HG02678 (cell line): ENCODE measurements around the gene LRRC42.
"Not testable (repeated sequence)": the region's sequence is repeated elsewhere in the genome, so short reads cannot be mapped to it uniquely, and the experiment has no call there.

Source experiments
- ATAC-seq: cut with Tn5 transposase; IDR thresholded peaks from one replicate; pipeline ENCODE4 v1.9.1; 2021; ENCODE audit warnings: mild to moderate bottlenecking, moderate library complexity; ENCODE audit not compliant: unreplicated experiment

LRRC42 gene

DNA sequence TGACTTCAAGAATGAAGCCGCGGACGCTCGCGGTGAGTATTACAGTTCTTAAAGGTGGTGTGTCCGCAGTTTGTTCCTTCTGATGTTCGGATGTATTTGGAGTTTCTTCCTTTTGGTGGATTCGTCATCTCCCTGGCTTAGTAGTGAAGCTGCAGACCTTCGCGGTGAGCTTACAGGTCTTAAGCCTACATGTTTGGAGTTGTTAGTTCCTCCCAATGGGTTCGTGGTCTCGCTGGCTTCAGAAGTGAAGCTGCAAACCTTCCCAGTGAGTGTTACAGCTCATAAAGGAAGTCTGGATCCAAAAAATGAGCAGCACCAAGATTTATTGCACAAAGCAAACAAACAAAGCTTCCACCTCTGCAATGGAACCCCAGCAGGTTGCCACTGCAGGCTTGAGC lies 57.1 kb downstream of the LRRC42 start:
- ATAC-seq, result no peak

DNA sequence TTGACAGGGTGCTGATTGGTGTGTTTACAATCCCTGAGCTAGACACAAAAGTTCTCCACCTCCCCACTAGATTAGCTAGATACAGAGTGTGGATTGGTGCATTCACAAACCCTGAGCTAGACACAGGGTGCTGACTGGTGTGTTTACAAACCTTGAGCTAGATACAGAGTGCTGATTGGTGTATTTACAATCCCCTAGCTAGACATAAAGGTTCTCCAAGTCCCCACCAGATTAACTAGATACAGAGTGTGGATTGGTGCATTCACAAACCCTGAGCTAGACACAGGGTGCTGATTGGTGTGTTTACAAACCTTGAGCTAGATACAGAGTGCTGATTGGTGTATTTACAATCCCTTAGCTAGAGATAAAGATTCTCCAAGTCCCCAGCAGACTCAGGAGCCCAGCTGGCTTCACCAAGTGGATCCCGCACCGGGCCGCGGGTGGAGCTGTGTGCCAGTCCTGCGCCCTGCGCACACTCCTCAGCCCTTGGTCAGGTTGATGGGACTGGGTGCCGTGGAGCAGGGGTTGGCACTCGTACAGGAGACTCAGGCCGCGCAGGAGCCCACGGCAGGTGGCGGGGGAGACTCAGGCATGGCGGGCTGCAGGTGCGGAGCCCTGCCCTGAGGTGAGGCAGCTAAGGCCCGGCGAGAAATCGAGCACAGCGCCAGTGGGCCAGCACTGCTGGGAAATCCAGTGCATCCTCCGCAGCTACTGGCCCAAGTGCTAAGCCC lies 57.8 kb downstream of the LRRC42 start:
- ATAC-seq, result not testable (repeated sequence)

- ATAC-seq, result no peak
These were observed 58.4 kb downstream of the LRRC42 start for GRCh38 chr1:54004481-54005049.

GRCh38 chr1:54006508-54006907 lies 60.4 kb downstream of the LRRC42 start:
- ATAC-seq, result no peak

GRCh38 chr1:54007613-54008012 lies 61.5 kb downstream of the LRRC42 start:
- ATAC-seq, result no peak

DNA sequence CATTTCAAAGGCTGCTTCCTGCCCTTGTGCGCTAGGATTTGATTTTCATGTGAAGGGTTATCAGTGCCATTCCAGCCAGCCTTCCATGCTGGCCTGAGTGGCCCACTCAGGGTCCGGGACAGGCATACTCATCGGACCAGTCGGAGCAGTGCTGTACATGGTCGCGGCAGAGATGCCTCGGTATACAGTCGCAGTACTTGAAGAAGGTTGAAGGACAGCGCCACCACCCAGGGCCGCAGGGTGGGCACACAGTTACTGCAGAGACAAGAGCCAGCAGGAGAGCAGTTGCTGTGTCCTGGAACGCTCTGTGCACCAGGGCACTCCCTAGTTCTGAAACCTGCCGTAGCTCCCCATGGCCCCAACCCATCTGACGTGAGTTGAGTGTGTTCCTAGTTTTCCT lies 62.7 kb downstream of the LRRC42 start:
- no peak for ATAC-seq

GRCh38 chr1:54009406-54009805 lies 63.3 kb downstream of the LRRC42 start:
- no peak for ATAC-seq

DNA sequence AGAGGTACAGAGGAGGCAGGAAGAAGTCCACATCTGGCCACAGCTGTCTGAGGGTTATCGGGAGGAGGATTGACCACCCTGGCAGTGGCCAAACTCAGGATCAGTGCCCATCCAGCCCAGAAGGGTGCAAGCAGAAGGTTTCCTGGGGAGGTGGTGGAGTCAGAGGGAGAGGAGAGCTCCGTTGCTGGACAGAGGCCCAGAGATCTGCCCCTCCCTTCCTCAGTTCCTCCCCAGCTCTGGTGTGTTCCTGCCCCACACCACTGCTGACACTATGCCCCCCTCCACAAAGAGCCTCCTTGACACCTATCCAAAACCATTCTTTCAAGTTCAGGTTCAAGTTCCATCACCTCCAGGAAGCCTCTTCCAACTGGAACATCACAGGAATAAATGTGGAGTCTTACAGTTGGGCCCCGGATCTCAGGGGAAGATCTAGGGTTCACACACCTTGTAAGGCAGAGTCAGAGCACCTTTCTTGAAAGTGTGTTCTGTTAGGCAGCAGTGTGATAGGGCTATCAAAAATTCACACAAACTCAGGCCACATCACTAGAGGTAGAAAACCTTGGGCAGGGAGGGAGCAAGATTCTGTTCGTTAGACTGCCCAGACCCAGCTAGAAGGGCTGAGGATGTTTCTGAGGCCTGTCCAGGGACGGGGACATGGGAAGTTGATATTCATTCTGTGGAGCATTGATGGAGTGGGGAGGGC lies 64.4 kb downstream of the LRRC42 start:
- no peak for ATAC-seq

- no peak for ATAC-seq
These were observed 65.3 kb downstream of the LRRC42 start for GRCh38 chr1:54011316-54012007.

DNA sequence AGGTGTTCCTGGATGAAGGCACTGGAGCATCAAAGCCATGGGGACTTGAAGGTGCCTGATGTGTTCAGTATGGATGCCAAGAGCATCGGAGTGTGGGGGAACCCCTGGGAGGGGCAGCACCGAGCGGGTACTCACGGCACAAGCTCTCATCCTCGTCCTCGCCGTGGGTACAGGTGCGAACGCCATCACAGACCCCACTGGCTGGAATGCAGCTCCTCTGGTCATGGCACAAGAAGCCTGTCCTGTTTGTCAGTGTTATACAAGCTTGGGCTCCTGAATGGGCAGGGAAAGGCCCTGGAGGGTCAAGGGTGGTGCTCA lies 65.8 kb downstream of the LRRC42 start:
- no peak for ATAC-seq

DNA sequence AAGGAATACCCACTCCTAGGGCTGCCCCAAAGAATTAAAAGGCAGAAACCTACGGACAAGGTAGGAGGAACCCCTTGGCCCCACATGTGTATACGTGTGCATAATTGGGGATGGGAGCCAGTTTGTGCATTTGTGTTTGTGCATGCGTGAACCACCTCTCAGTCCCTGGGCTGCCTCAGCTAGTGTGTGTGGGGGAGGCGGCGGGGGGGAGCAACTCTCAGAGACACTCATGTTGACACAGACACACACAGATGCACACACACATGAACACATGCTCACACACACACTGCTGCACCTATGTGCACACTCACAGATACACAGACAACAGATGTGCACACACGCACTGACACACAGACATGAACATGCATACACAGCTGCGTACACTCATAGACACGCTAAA lies 66.7 kb downstream of the LRRC42 start:
- no peak for ATAC-seq

DNA sequence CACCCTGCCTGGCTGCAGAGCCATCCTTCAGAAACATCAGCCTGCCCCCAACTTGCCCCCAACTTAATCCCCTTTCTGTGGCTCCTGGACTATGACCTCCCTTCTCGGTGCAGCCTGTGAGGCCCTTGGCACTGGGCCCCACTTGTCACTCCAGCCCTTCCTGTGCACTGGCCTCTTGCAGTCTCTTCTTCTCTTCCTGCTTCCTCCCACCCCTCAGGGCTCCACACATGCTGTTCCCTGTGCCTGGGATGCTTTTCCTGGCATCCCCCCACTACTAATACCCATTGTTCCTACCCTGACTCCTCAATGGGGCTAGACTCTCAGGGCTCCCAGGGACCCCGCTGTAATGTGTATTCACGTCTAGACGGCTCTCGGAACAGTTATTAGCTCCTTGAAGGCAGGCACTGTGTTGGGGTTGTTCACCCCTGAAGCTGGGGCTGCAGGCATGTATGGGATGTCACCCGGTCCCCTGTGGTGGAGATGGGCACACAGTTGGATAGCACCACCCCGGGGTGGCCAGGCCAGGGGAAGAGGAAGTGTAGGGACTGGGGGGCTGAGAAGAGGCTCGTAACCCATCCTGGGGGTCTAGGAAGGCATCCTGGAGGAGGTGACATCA lies 67.4 kb downstream of the LRRC42 start:
- ATAC-seq, result no peak

- ATAC-seq, result no peak
These were observed 68.0 kb downstream of the LRRC42 start for GRCh38 chr1:54014009-54014629.

DNA sequence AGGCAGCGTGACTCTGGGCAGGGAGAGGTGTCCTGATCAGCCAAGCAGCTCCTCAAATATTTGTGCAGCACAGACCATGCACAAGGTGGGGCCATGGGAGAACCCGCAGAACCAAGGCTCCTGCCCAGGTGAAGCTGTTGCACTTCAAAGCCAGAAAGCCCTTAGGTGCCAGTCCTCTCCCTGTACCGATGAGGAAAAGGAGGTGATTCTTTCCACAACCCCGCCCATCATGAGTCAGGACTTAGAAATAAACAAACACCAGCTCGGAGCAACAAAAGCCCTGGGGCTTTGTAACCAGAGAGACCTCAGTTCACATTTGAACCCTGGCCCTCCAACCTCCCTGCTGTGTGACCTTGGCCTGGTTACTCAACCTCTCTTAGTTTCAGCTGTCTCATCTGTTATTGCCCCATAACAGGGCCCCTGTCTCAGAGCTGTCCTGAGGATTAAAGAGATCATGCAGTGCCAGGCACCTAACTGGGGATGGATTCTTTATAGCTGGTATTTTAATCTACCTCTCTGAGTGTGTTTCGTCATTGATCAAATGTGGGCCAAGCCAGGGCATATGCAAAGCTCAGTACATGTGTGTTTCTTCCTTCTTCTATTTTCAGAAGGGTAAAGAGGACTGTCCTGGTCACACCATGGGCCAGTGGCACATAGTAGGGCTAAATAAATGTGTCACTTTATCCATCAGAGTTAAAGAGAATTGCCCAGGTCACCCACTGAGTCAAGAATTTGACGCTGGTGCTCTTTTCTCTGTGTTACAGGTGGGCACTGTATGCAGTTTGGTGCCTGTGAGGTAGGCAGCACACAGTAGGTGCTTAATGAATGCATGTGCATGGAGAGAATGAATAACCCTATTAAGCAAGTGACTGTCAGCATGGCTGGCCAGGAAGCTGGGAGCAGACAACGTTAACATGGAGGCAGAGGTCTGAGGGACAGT lies 70.5 kb downstream of the LRRC42 start:
- ATAC-seq, result no peak
